PC-3 (cell line): ENCODE data around the gene TMEM178A. TPM values are rescaled to one million over a fixed set of nuclear protein-coding genes. Genes with fewer than 3 reads are reported as not detected.

Experiments
- ATAC-seq: fragments of 200-7000 bp; cut with Tn5 transposase; 2 replicates; pipeline ENCODE4 v1.9.1; 2020; ENCODE audit warnings: mild to moderate bottlenecking, moderate library complexity
- BruUV-seq: library from RNA; stranded (reverse); fragments of 400-500 nt; replicated peaks from 2 replicates; lab custom pipeline; 2021; lab: Mats Ljungman, UMichigan
- CTCF ChIA-PET: fragments of 300-600 bp; sonication (Branson Sonifier 250); formaldehyde crosslinking; loops from one replicate; lab custom pipeline; 2022; ENCODE audit warnings: antibody characterized with exemption; lab: Charles Lee
- POLR2A ChIA-PET: fragments of 300-600 bp; sonication (Branson Sonifier 250); formaldehyde crosslinking; loops from one replicate; lab custom pipeline; 2022; ENCODE audit warnings: antibody characterized with exemption; ENCODE audit not compliant: unreplicated experiment; lab: Charles Lee
- DNase-seq: peaks from one replicate; pipeline ENCODE4 v3.0.0-alpha.2; 2015
- H2AFZ ChIP-seq: fragments of 300-600 bp; sonication (generic); 2 replicates; pipeline ENCODE4 v1.6.0; 2016; ENCODE audit warnings: antibody characterized with exemption, low read length
- H3F3A ChIP-seq: fragments of 300-600 bp; sonication (generic); one replicate; pipeline ENCODE4 v1.6.0; 2017; ENCODE audit warnings: antibody characterized with exemption, low read length, control low read depth, mild to moderate bottlenecking; ENCODE audit not compliant: unreplicated experiment
- H3K27ac ChIP-seq: fragments of 300-600 bp; sonication (generic); 2 replicates; pipeline ENCODE4 v1.5.1; 2016; ENCODE audit warnings: mild to moderate bottlenecking, low read length
- H3K27me3 ChIP-seq: fragments of 300-600 bp; sonication (generic); 2 replicates; pipeline ENCODE4 v1.6.1; 2016; ENCODE audit warnings: low read length, mixed read lengths
- H3K36me3 ChIP-seq: fragments of 300-600 bp; sonication (generic); 2 replicates; pipeline ENCODE4 v1.6.1; 2016; ENCODE audit warnings: low read depth, mixed run types, low read length, mixed read lengths
- H3K4me1 ChIP-seq: fragments of 300-600 bp; sonication (generic); 2 replicates; pipeline ENCODE4 v1.5.1; 2016; ENCODE audit warnings: low read length; ENCODE audit not compliant: insufficient read depth
- H3K4me2 ChIP-seq: fragments of 300-600 bp; sonication (generic); 2 replicates; pipeline ENCODE4 v1.6.0; 2016; ENCODE audit warnings: low read length
- H3K4me3 ChIP-seq: fragments of 300-600 bp; sonication (generic); 2 replicates; pipeline ENCODE4 v1.5.1; 2016; ENCODE audit warnings: mild to moderate bottlenecking, low read length, mixed read lengths
- H3K79me2 ChIP-seq: fragments of 300-600 bp; sonication (generic); 2 replicates; pipeline ENCODE4 v1.6.1; 2017; ENCODE audit warnings: low read length, mixed read lengths
- H3K9ac ChIP-seq: fragments of 300-600 bp; sonication (generic); 2 replicates; pipeline ENCODE4 v1.6.0; 2016; ENCODE audit warnings: mild to moderate bottlenecking, low read length
- H3K9me2 ChIP-seq: fragments of 300-600 bp; sonication (generic); replicated peaks from 2 replicates; pipeline ENCODE4 v1.6.1; 2016; ENCODE audit warnings: mixed run types, low read length, mixed read lengths
- H3K9me3 ChIP-seq: fragments of 300-600 bp; sonication (generic); 2 replicates; pipeline ENCODE4 v1.6.1; 2016; ENCODE audit warnings: low read length, mixed read lengths
- H4K20me1 ChIP-seq: fragments of 300-600 bp; sonication (generic); 2 replicates; pipeline ENCODE4 v1.6.1; 2016; ENCODE audit warnings: low read length, mixed read lengths
- CTCF ChIP-seq: fragments of 300-600 bp; sonication (generic); conservative IDR thresholded peaks from 2 replicates; pipeline ENCODE4 v1.5.1; 2017; ENCODE audit warnings: antibody characterized with exemption, low read depth, mild to moderate bottlenecking, low read length
- EZH2 ChIP-seq: fragments of 300-600 bp; sonication (generic); IDR thresholded peaks from one replicate; pipeline ENCODE4 v1.6.1; 2017; ENCODE audit warnings: antibody characterized with exemption, mild to moderate bottlenecking, low read length; ENCODE audit not compliant: unreplicated experiment
- EZH2phosphoT487 ChIP-seq: fragments of 300-600 bp; sonication (generic); IDR thresholded peaks from 2 replicates; pipeline ENCODE4 v1.6.1; 2018; ENCODE audit warnings: mild to moderate bottlenecking, antibody characterized with exemption, low read length, borderline replicate concordance
- intact Hi-C: fragments of 100-400 bp; cut with micrococcal nuclease; formaldehyde crosslinking; loops from 2 replicates; pipeline ENCODE4 v1.9.0; 2023
- total RNA-seq: library from RNA; depleted of rRNA; stranded (reverse); fragments of >200 nt; gene quantifications from 2 replicates; pipeline ENCODE4 v1.2.3, GENCODE V29; 2014

TMEM178A gene
- total RNA-seq, 1 experiment from 2014 or later: 0.33 TPM

- ChIA-PET POLR2A (no interaction called here), CTCF (no interaction called here)
- H3K4me1 ChIP-seq: peaks cover 44% of the 10 kb centered on the region
- DNase-seq: no peak
- no peaks in the 10 kb centered on the region for H3K9me2 ChIP-seq
- no peak overlapping the region for H3K27ac ChIP-seq
- intact Hi-C loops: loop anchor here (5.0 to 10.0 kb wide), 2 partner anchors 123 to 205 kb away; partner anchors contain the start of gene MAP4K3
- H3K9ac ChIP-seq: no peak overlapping the region
- no peak overlapping the region for H3K4me3 ChIP-seq
- H3K79me2 ChIP-seq: no peaks in the 10 kb centered on the region
- TF ChIP-seq CTCF (no peak), EZH2phosphoT487 (no peak), EZH2 (no peak)
- no peaks in the 10 kb centered on the region for H3K36me3 ChIP-seq
- H2AFZ ChIP-seq: no peak overlapping the region
- H3F3A ChIP-seq: no peaks in the 10 kb centered on the region
- H3K4me2 ChIP-seq: no peak overlapping the region
- ATAC-seq: no peak
- BruUV-seq: no TSS peak
- no peaks in the 10 kb centered on the region for H3K9me3 ChIP-seq
- H3K27me3 ChIP-seq: no peaks in the 10 kb centered on the region
- H4K20me1 ChIP-seq: no peaks in the 10 kb centered on the region
Measured at GRCh38 chr2:39640107-39640506, 25.6 kb upstream of the TMEM178A start.

GRCh38 chr2:39640681-39641080, 25.0 kb upstream of the TMEM178A start:
- H3K9me3 ChIP-seq: no peaks in the 10 kb centered on the region
- no peak overlapping the region for H3K27ac ChIP-seq
- ATAC-seq: no peak
- POLR2A ChIA-PET: no interaction called here
- peaks cover 44% of the 10 kb centered on the region for H3K4me1 ChIP-seq
- H3K4me2 ChIP-seq: no peak overlapping the region
- H4K20me1 ChIP-seq: no peaks in the 10 kb centered on the region
- no peaks in the 10 kb centered on the region for H3F3A ChIP-seq
- no peak overlapping the region for H2AFZ ChIP-seq
- no peaks in the 10 kb centered on the region for H3K27me3 ChIP-seq
- intact Hi-C loops: loop anchor here (5.0 to 10.0 kb wide), 2 partner anchors 123 to 206 kb away; partner anchors contain the start of gene MAP4K3
- no peak for TF ChIP-seq EZH2phosphoT487
- TF ChIP-seq EZH2: no peak
- no peak for TF ChIP-seq CTCF
- CTCF ChIA-PET: no interaction called here
- BruUV-seq: no TSS peak
- H3K36me3 ChIP-seq: no peaks in the 10 kb centered on the region
- no peaks in the 10 kb centered on the region for H3K9me2 ChIP-seq
- no peak overlapping the region for H3K9ac ChIP-seq
- H3K79me2 ChIP-seq: no peaks in the 10 kb centered on the region
- no peak for DNase-seq
- H3K4me3 ChIP-seq: no peak overlapping the region

- no TSS peak for BruUV-seq
- H3K9ac ChIP-seq: no peak overlapping the region
- no peaks in the 10 kb centered on the region for H3K9me2 ChIP-seq
- no peaks in the 10 kb centered on the region for H3K27me3 ChIP-seq
- H3K36me3 ChIP-seq: no peaks in the 10 kb centered on the region
- no peaks in the 10 kb centered on the region for H3K9me3 ChIP-seq
- no peak for DNase-seq
- no peaks in the 10 kb centered on the region for H3F3A ChIP-seq
- no peak overlapping the region for H3K4me3 ChIP-seq
- H3K4me2 ChIP-seq: peak overlapping the region; percentile 58
- no peak for ATAC-seq
- intact Hi-C loops: loop anchor here (5.0 to 10.0 kb wide), 2 partner anchors 124 to 207 kb away; partner anchors contain the start of gene MAP4K3
- ChIA-PET CTCF (no interaction called here), POLR2A (interaction anchor here (0.5 kb wide), 1 partner anchor 286 kb away, joined by 17 read pairs; no protein-coding TSS in a partner anchor)
- H3K27ac ChIP-seq: peak overlapping the region; percentile 65
- peaks cover 53% of the 10 kb centered on the region for H3K4me1 ChIP-seq
- TF ChIP-seq EZH2phosphoT487: no peak
- TF ChIP-seq EZH2: no peak
- TF ChIP-seq CTCF: no peak
- no peak overlapping the region for H2AFZ ChIP-seq
- H4K20me1 ChIP-seq: no peaks in the 10 kb centered on the region
- no peaks in the 10 kb centered on the region for H3K79me2 ChIP-seq
Measured at GRCh38 chr2:39641635-39642034, 24.1 kb upstream of the TMEM178A start.
